ENCODE data around the gene GNG10. TPM values are rescaled to one million over a fixed set of nuclear protein-coding genes. Genes with fewer than 3 reads are reported as not detected.
"Not testable (repeated sequence)": the region's sequence is repeated elsewhere in the genome, so short reads cannot be mapped to it uniquely, and the experiment has no call there.

Gene GNG10
- total RNA-seq, 2 donors from 2014 or later = 12.3 to 31.9 TPM

DNA sequence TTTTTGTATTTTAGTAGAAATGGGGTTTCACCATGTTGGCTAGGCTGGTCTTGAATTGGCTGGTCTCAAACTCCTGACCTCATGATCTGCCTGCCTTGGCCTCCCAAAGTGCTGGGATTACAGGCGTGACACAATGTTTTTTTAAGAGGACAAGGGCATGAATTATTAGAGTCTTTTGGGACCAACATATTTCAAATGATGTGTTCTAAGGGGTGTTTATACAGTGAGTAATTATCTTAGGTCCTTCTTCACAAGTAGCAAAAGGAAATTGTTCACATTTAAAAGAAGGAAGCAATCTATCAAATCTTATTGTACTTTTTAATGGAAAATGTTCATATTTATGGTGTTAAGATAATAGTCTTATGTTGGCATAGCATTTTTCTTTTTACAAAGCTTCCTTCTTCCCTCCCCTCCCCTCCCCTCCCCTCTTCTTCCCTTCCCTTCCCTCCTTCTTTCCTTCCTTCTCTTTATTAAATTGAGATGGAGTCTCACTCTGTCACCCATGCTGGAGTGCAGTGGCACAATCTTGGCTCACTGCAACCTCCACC, 6.7 kb downstream of the GNG10 start:
- no peaks in the 10 kb centered on the region for H3K9me3 Mint-ChIP-seq
- no peak overlapping the region for H3K4me3 Mint-ChIP-seq
- peaks cover 61% of the 10 kb centered on the region for H3K36me3 Mint-ChIP-seq (ENCODE audit: low read depth)
- H3K27me3 Mint-ChIP-seq = no peaks in the 10 kb centered on the region
- no peak overlapping the region for H3K27ac Mint-ChIP-seq
- ATAC-seq (replicated peaks) = no peak
- peaks cover 11% of the 10 kb centered on the region for H3K4me1 Mint-ChIP-seq

- not testable (repeated sequence) for H3K9me3 Mint-ChIP-seq; H3K4me1 Mint-ChIP-seq; H3K4me3 Mint-ChIP-seq; H3K27ac Mint-ChIP-seq; H3K27me3 Mint-ChIP-seq; ATAC-seq (replicated peaks)
- H3K36me3 Mint-ChIP-seq (ENCODE audit: low read depth) = peaks cover 56% of the 10 kb centered on the region
Measured at GRCh38 chr9:111668601-111669000, 7.2 kb downstream of the GNG10 start.

DNA sequence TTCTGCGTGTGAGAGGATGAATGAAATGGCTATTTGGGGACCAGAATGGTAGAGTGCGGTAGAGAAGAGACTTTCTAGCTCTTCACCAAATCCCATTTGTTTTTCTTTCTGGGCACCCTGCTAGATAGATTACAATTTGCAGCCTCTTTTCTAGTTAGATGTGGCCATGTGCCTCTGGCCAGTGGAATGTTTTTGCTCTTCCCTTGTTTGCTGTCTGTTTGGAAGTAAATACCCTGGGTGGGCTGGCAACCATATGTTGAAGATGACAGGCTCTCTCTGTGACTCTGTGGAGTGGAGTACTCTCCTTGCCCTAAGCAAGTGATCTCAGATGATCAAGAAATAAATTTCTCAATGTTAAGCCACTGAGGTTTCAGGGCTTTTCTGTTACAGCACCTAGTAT, 12.9 kb downstream of the GNG10 start:
- Mint-ChIP-seq H3K4me3 (no peak overlapping the region), H3K4me1 (no peaks in the 10 kb centered on the region), H3K27ac (no peak overlapping the region), H3K36me3 (ENCODE audit: low read depth) (peaks cover 38% of the 10 kb centered on the region), H3K9me3 (no peaks in the 10 kb centered on the region), H3K27me3 (no peaks in the 10 kb centered on the region)
- no peak for ATAC-seq (replicated peaks)

GRCh38 chr9:111676116-111676515, 14.7 kb downstream of the GNG10 start:
- Mint-ChIP-seq H3K36me3 (ENCODE audit: low read depth) (peaks cover 28% of the 10 kb centered on the region), H3K4me3 (no peak overlapping the region), H3K9me3 (no peaks in the 10 kb centered on the region), H3K4me1 (no peaks in the 10 kb centered on the region), H3K27ac (no peak overlapping the region), H3K27me3 (no peaks in the 10 kb centered on the region)
- no peak for ATAC-seq (replicated peaks)

DNA sequence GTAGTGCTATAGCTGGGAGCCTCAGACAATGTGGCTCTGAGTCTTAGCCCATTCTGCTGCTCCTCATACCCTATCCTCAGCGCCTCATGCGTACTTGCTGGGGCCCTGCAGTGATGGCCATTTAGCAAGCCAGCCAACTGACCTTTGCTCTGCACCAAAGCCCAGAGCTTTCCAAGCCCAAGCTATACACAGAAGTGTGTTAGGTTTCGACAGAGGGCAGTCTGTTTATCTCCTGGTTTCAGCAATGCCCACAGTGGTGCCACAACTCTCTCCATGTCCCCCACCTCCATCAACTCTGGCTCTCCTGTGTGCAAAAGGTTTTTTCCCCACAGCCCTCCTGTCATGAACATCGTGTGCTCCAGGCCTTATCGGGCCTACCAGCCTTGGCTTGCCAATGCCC, 16.9 kb downstream of the GNG10 start:
- H3K4me3 Mint-ChIP-seq = no peak overlapping the region
- no peak overlapping the region for H3K27ac Mint-ChIP-seq
- no peaks in the 10 kb centered on the region for H3K9me3 Mint-ChIP-seq
- peaks cover 24% of the 10 kb centered on the region for H3K36me3 Mint-ChIP-seq (ENCODE audit: low read depth)
- H3K4me1 Mint-ChIP-seq = no peaks in the 10 kb centered on the region
- H3K27me3 Mint-ChIP-seq = no peaks in the 10 kb centered on the region
- no peak for ATAC-seq (replicated peaks)

DNA sequence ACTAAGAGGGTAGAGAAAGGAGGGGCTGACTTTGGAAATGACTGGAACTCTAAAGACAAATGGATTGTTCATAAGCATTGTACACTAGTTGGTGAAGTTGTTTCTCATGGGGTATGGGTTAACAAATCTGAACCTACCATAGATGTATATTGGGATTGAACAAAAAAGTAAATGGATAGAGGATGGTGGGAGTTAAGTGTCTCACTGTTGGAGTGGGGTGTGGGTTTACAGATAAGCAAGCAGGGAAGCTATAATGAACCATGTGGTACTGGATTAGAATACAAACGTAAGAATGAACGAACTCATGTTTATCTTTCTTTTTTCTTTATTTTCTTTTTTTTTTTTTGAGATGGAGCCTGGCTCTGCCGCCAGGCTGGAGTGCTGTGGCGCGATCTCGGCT, 17.8 kb downstream of the GNG10 start:
- H3K27me3 Mint-ChIP-seq = no peaks in the 10 kb centered on the region
- no peak overlapping the region for H3K4me3 Mint-ChIP-seq
- H3K9me3 Mint-ChIP-seq = no peaks in the 10 kb centered on the region
- no peak for ATAC-seq (replicated peaks)
- H3K4me1 Mint-ChIP-seq = no peaks in the 10 kb centered on the region
- peaks cover 24% of the 10 kb centered on the region for H3K36me3 Mint-ChIP-seq (ENCODE audit: low read depth)
- H3K27ac Mint-ChIP-seq = no peak overlapping the region

GRCh38 chr9:111683392-111683791, 22.0 kb downstream of the GNG10 start:
- Mint-ChIP-seq H3K4me1 (no peaks in the 10 kb centered on the region), H3K4me3 (no peak overlapping the region), H3K27ac (no peak overlapping the region), H3K36me3 (ENCODE audit: low read depth) (peaks cover 12% of the 10 kb centered on the region), H3K27me3 (no peaks in the 10 kb centered on the region), H3K9me3 (no peaks in the 10 kb centered on the region)
- no peak for ATAC-seq (replicated peaks)

- Mint-ChIP-seq H3K4me3 (no peak overlapping the region), H3K9me3 (no peaks in the 10 kb centered on the region), H3K4me1 (no peaks in the 10 kb centered on the region), H3K27ac (no peak overlapping the region), H3K27me3 (no peaks in the 10 kb centered on the region), H3K36me3 (ENCODE audit: low read depth) (no peaks in the 10 kb centered on the region)
- ATAC-seq (replicated peaks) = no peak
Measured at GRCh38 chr9:111691672-111692329, 30.4 kb downstream of the GNG10 start.

- no peaks in the 10 kb centered on the region for H3K27me3 Mint-ChIP-seq
- H3K36me3 Mint-ChIP-seq (ENCODE audit: low read depth) = no peaks in the 10 kb centered on the region
- H3K4me3 Mint-ChIP-seq = no peak overlapping the region
- no peak for ATAC-seq (replicated peaks)
- no peaks in the 10 kb centered on the region for H3K4me1 Mint-ChIP-seq
- H3K9me3 Mint-ChIP-seq = no peaks in the 10 kb centered on the region
- H3K27ac Mint-ChIP-seq = no peak overlapping the region
Measured at GRCh38 chr9:111696796-111697195, 35.4 kb downstream of the GNG10 start.

- no peaks in the 10 kb centered on the region for H3K4me1 Mint-ChIP-seq
- no peaks in the 10 kb centered on the region for H3K36me3 Mint-ChIP-seq (ENCODE audit: low read depth)
- no peaks in the 10 kb centered on the region for H3K27me3 Mint-ChIP-seq
- H3K27ac Mint-ChIP-seq = no peak overlapping the region
- no peaks in the 10 kb centered on the region for H3K9me3 Mint-ChIP-seq
- H3K4me3 Mint-ChIP-seq = no peak overlapping the region
- ATAC-seq (replicated peaks) = no peak
Measured at GRCh38 chr9:111700776-111701175, 39.4 kb downstream of the GNG10 start.

DNA sequence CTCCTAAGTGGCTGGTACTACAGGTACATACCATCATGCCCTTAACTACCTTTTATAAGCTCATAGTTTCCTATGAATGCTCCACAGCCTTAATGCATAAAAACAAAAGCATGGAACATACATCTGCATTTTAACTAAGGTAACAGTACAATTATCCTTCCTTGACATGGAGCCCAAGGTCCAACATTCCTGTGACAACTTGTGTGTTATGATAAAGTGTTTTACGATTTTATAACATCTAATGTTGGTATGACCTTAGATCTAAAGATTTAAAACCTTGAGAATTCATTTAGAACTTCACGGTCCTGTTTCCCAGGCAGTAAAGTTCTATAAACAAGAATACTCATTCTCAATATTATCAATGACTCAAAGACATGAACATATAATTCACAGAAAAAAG, 43.1 kb downstream of the GNG10 start:
- no peak overlapping the region for H3K27ac Mint-ChIP-seq
- ATAC-seq (replicated peaks) = no peak
- no peaks in the 10 kb centered on the region for H3K4me1 Mint-ChIP-seq
- H3K4me3 Mint-ChIP-seq = no peak overlapping the region
- no peaks in the 10 kb centered on the region for H3K9me3 Mint-ChIP-seq
- no peaks in the 10 kb centered on the region for H3K36me3 Mint-ChIP-seq (ENCODE audit: low read depth)
- no peaks in the 10 kb centered on the region for H3K27me3 Mint-ChIP-seq

GRCh38 chr9:111711548-111711947, 50.1 kb downstream of the GNG10 start:
- no peak overlapping the region for H3K4me3 Mint-ChIP-seq

DNA sequence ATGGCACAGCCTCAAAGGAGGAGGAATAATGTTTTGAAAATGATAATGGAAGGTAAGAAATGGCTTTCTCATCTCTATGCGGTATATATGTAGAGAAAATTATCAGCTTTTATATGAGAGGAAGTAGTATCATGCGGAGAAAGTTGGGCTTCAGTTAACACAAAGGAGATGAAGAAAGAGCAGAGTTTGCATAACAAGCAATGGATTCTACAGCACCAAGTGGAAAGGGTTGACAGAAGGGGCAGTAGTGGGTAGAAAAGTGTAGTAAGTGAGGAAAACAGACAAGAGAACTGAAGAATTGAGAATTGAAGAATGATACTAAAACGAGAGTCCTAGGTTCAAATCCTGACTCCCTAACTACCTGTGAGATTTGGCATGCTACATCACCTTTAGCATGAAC, 51.0 kb downstream of the GNG10 start:
- no peaks in the 10 kb centered on the region for H3K4me1 Mint-ChIP-seq
- H3K27me3 Mint-ChIP-seq = no peaks in the 10 kb centered on the region
- no peaks in the 10 kb centered on the region for H3K36me3 Mint-ChIP-seq (ENCODE audit: low read depth)
- no peak for ATAC-seq (replicated peaks)
- no peaks in the 10 kb centered on the region for H3K9me3 Mint-ChIP-seq
- no peak overlapping the region for H3K27ac Mint-ChIP-seq
- no peak overlapping the region for H3K4me3 Mint-ChIP-seq

More at GRCh38 chr9:111711548-111711947, 50.1 kb downstream of the GNG10 start:
- no peaks in the 10 kb centered on the region for H3K36me3 Mint-ChIP-seq (ENCODE audit: low read depth)
- ATAC-seq (replicated peaks) = no peak
- H3K27ac Mint-ChIP-seq = no peak overlapping the region
- H3K9me3 Mint-ChIP-seq = no peaks in the 10 kb centered on the region
- no peaks in the 10 kb centered on the region for H3K4me1 Mint-ChIP-seq
- H3K27me3 Mint-ChIP-seq = no peaks in the 10 kb centered on the region

GRCh38 chr9:111715471-111715870, 54.1 kb downstream of the GNG10 start:
- no peaks in the 10 kb centered on the region for H3K27me3 Mint-ChIP-seq

DNA sequence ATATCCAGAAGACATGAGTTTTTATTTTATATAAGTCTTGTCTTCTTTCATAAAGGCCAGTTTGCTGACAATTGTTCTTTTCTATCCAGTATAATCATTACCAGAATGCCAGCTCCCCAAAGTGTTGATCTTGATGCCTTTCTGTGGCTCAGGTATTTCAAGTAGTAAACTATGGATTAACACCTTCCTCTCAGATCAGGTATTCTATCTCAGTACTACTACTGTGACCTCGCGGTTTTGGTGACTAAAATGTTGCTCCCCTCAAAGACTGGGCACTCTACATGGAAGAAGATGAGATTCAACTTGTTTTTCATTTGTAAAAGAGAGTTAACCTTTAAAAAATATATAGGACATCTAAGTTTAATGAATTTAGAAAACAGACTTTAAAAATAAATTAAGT, 58.1 kb downstream of the GNG10 start:
- Mint-ChIP-seq H3K9me3 (no peaks in the 10 kb centered on the region), H3K27ac (no peak overlapping the region)

More at GRCh38 chr9:111715471-111715870, 54.1 kb downstream of the GNG10 start:
- Mint-ChIP-seq H3K4me1 (no peaks in the 10 kb centered on the region), H3K36me3 (ENCODE audit: low read depth) (no peaks in the 10 kb centered on the region), H3K9me3 (no peaks in the 10 kb centered on the region), H3K27ac (no peak overlapping the region), H3K4me3 (no peak overlapping the region)
- no peak for ATAC-seq (replicated peaks)

More for the DNA sequence above, 58.1 kb downstream of the GNG10 start:
- Mint-ChIP-seq H3K4me3 (no peak overlapping the region), H3K4me1 (no peaks in the 10 kb centered on the region), H3K27me3 (no peaks in the 10 kb centered on the region), H3K36me3 (ENCODE audit: low read depth) (no peaks in the 10 kb centered on the region)
- ATAC-seq (replicated peaks) = no peak

Data from activated T-helper 17 cell treated with anti-CD3 and anti-CD28 coated beads, Interleukin-2, amount 50 U/mL, for 72 hours (primary cell).